Adrenal gland (tissue), 5 donors: Measurements from ENCODE around the gene CEP76.

Experiments
- POLR2A ChIP-seq, 2 donors: fragments of 450-650 bp; IDR thresholded peaks; one replicate each; pipeline ENCODE4 v1.6.1; 2017; ENCODE audit warnings: antibody characterized with exemption in 2 of 2, mild to moderate bottlenecking in 2 of 2, moderate library complexity in 1 of 2
- TF ChIP-seq, protein P1 (sequence below), 6 experiments: fragments of 450-650 bp in 4 of 6; fragments of 200-600 bp in 2 of 6; sonication (generic) in 1 of 6; IDR thresholded peaks; 1 replicate in 5 of 6; 2 replicates in 1 of 6; pipeline versions ENCODE4 v1.5.1 to v1.8.0; 2016 to 2021; ENCODE audit warnings: antibody characterized with exemption in 6 of 6, mild to moderate bottlenecking in 2 of 6, moderate library complexity in 1 of 6
- donor health status: DM: no; HTN: no; CAD: no.

DNA sequence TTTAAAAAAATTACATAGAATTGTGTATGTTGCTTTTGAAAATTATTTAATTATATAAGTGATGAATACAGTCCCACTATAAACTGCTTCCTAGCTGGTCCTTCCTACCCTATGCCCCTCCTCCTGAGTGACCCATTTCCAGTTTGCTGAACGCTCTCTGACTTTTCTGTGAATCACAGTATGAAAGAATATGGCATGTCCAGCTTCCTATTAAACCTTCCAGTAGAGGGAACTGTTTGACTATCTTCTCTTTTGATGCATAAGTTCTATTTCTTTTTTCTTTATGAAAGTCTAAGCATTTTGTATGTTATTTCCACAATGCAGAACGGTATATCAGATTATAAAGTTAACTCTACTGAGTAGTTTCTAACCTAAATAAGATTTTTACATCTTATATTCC lies 41.6 kb upstream of the CEP76 start:
- TF ChIP-seq, protein P1, sequence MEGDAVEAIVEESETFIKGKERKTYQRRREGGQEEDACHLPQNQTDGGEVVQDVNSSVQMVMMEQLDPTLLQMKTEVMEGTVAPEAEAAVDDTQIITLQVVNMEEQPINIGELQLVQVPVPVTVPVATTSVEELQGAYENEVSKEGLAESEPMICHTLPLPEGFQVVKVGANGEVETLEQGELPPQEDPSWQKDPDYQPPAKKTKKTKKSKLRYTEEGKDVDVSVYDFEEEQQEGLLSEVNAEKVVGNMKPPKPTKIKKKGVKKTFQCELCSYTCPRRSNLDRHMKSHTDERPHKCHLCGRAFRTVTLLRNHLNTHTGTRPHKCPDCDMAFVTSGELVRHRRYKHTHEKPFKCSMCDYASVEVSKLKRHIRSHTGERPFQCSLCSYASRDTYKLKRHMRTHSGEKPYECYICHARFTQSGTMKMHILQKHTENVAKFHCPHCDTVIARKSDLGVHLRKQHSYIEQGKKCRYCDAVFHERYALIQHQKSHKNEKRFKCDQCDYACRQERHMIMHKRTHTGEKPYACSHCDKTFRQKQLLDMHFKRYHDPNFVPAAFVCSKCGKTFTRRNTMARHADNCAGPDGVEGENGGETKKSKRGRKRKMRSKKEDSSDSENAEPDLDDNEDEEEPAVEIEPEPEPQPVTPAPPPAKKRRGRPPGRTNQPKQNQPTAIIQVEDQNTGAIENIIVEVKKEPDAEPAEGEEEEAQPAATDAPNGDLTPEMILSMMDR (IDR thresholded peaks at IDR 0.05) = peak; percentile 30 to 80 (median 64)
- no peak for TF ChIP-seq POLR2A (IDR thresholded peaks at IDR 0.05)
